ENCODE results near the gene TAGLN. TPM values are rescaled to one million over a fixed set of nuclear protein-coding genes. Genes with fewer than 3 reads are reported as not detected.

TAGLN gene
- total and polyA plus RNA-seq, 9 of the 15 experiments (the other 6 are each of a cell fraction or from before 2014, with no cell fraction given): 0.21 to 4.9 (median 1.1) TPM

- no peak for TF ChIP-seq E2F1 (CRISPR knock-in tag; IDR thresholded peaks at IDR 0.05)
- TF ChIP-seq CREB1 (IDR thresholded peaks at IDR 0.05): no peak
- no peak for TF ChIP-seq CREB1 (CRISPR knock-in tag; IDR thresholded peaks at IDR 0.05)
- no peak for TF ChIP-seq SOX6 (IDR thresholded peaks at IDR 0.05)
- TF ChIP-seq E2F6 (IDR thresholded peaks at IDR 0.05; ENCODE audit: borderline replicate concordance in 1 of 2, extremely low read depth in 1 of 2, insufficient read depth in 1 of 2, insufficient read length in 1 of 2, low read depth in 1 of 2, low read length in 1 of 2, poor library complexity in 1 of 2, severe bottlenecking in 1 of 2): no peak
- TF ChIP-seq POLR2B (IDR thresholded peaks at IDR 0.05; ENCODE audit: low read depth, partially characterized antibody): no peak
- TF ChIP-seq ZMIZ1 (IDR thresholded peaks at IDR 0.05; ENCODE audit: low read depth in 2 of 2, low read length in 2 of 2): no peak
These were observed 11.2 kb upstream of the TAGLN start (continued) for GRCh38 chr11:117187799-117188481.

Data from K562 (cell line).